H9 (cell line): ENCODE data around the gene DNMT3L. TPM values are rescaled to one million over a fixed set of nuclear protein-coding genes. Genes with fewer than 3 reads are reported as not detected.
A peak's percentile ranks its signal among the peaks of the same experiment; 100 is the strongest.
"Not testable (repeated sequence)": the region's sequence is repeated elsewhere in the genome, so short reads cannot be mapped to it uniquely, and the experiment has no call there.

Experiments
- DNase-seq: peaks from one replicate; pipeline ENCODE4 v3.0.0-alpha.2; 2017
- H2AFZ ChIP-seq: one replicate; pipeline ENCODE4 v1.6.1; 2013; ENCODE audit warnings: mild to moderate bottlenecking, low read length, control low read depth, moderate library complexity
- H2AK5ac ChIP-seq: 2 replicates; pipeline ENCODE4 v1.6.1; 2013; ENCODE audit warnings: low read length, control low read depth, mixed read lengths; ENCODE audit not compliant: insufficient read length
- H2BK120ac ChIP-seq: one replicate; pipeline ENCODE4 v1.6.1; 2013; ENCODE audit warnings: low read depth, mild to moderate bottlenecking, low read length, control low read depth, inconsistent platforms; ENCODE audit not compliant: poor library complexity, severe bottlenecking
- H2BK12ac ChIP-seq: 2 replicates; pipeline ENCODE4 v1.6.1; 2013; ENCODE audit warnings: low read length, control low read depth, mixed read lengths, low read depth; ENCODE audit not compliant: insufficient read length
- H2BK15ac ChIP-seq: 2 replicates; pipeline ENCODE4 v1.6.1; 2013; ENCODE audit warnings: low read depth, low read length, control low read depth
- H2BK20ac ChIP-seq: one replicate; pipeline ENCODE4 v1.6.1; 2013; ENCODE audit warnings: low read depth, mild to moderate bottlenecking, low read length, control low read depth, inconsistent platforms; ENCODE audit not compliant: poor library complexity, severe bottlenecking
- H2BK5ac ChIP-seq: 2 replicates; pipeline ENCODE4 v1.6.1; 2013; ENCODE audit warnings: low read length, control low read depth, mixed read lengths; ENCODE audit not compliant: insufficient read length
- H3K14ac ChIP-seq: 2 replicates; pipeline ENCODE4 v1.6.1; 2013; ENCODE audit warnings: low read length, control low read depth; ENCODE audit not compliant: insufficient read depth
- H3K18ac ChIP-seq: 2 replicates; pipeline ENCODE4 v1.6.1; 2013; ENCODE audit warnings: low read depth, mild to moderate bottlenecking, mixed read lengths, low read length, control low read depth; ENCODE audit not compliant: insufficient read length
- H3K23ac ChIP-seq: 2 replicates; pipeline ENCODE4 v1.6.1; 2013; ENCODE audit warnings: low read length, control low read depth, mixed read lengths, low read depth; ENCODE audit not compliant: insufficient read length
- H3K23me2 ChIP-seq: 2 replicates; pipeline ENCODE4 v1.6.1; 2013; ENCODE audit warnings: low read depth, mild to moderate bottlenecking, mixed read lengths, low read length, control low read depth; ENCODE audit not compliant: insufficient read length, poor library complexity, severe bottlenecking
- H3K27ac ChIP-seq: 2 replicates; pipeline ENCODE4 v1.5.1; 2013; ENCODE audit warnings: low read length, control low read depth, mixed read lengths, low read depth; ENCODE audit not compliant: insufficient read length
- H3K27me3 ChIP-seq: 2 replicates; pipeline ENCODE4 v1.6.1; 2013; ENCODE audit warnings: low read length, control low read depth, inconsistent platforms; ENCODE audit not compliant: insufficient read depth
- H3K4ac ChIP-seq: 2 replicates; pipeline ENCODE4 v1.6.1; 2013; ENCODE audit warnings: low read depth, mild to moderate bottlenecking, control low read depth, inconsistent platforms, low read length, moderate library complexity
- H3K4me1 ChIP-seq: 2 replicates; pipeline ENCODE4 v1.6.1; 2013; ENCODE audit warnings: low read length, control low read depth, inconsistent platforms; ENCODE audit not compliant: insufficient read depth
- H3K4me2 ChIP-seq: 2 replicates; pipeline ENCODE4 v1.6.1; 2013; ENCODE audit warnings: low read length, control low read depth, mixed read lengths; ENCODE audit not compliant: insufficient read length, insufficient read depth
- H3K56ac ChIP-seq: 2 replicates; pipeline ENCODE4 v1.6.1; 2013; ENCODE audit warnings: low read depth, mild to moderate bottlenecking, mixed read lengths, low read length, control low read depth; ENCODE audit not compliant: insufficient read length
- H3K79me1 ChIP-seq: 2 replicates; pipeline ENCODE4 v1.6.1; 2013; ENCODE audit warnings: low read depth, mild to moderate bottlenecking, moderate library complexity, low read length, control low read depth, inconsistent platforms; ENCODE audit not compliant: insufficient read depth, poor library complexity, severe bottlenecking
- H3K79me2 ChIP-seq: 2 replicates; pipeline ENCODE4 v1.6.1; 2013; ENCODE audit warnings: low read length, control low read depth, inconsistent platforms; ENCODE audit not compliant: insufficient read depth
- H3K9ac ChIP-seq: 2 replicates; pipeline ENCODE4 v1.6.1; 2013; ENCODE audit warnings: low read length, control low read depth, mixed read lengths; ENCODE audit not compliant: insufficient read length; ENCODE audit errors: extremely low read depth
- H3K9me3 ChIP-seq: one replicate; pipeline ENCODE4 v1.6.1; 2013; ENCODE audit warnings: low read depth, low read length, inconsistent platforms; ENCODE audit not compliant: control insufficient read depth
- H3T11ph ChIP-seq: one replicate; pipeline ENCODE4 v1.6.1; 2013; ENCODE audit warnings: mild to moderate bottlenecking, low read length, control low read depth, inconsistent platforms
- H4K20me1 ChIP-seq: one replicate; pipeline ENCODE4 v1.6.1; 2013; ENCODE audit not compliant: control insufficient read depth, insufficient read length, insufficient read depth
- H4K5ac ChIP-seq: 2 replicates; pipeline ENCODE4 v1.6.1; 2013; ENCODE audit warnings: low read depth, mild to moderate bottlenecking, mixed read lengths, low read length, control low read depth; ENCODE audit not compliant: insufficient read length
- H4K8ac ChIP-seq: replicated peaks from 2 replicates; pipeline ENCODE4 v1.6.1; 2013; ENCODE audit warnings: low read length, control low read depth, mixed read lengths, low read depth; ENCODE audit not compliant: insufficient read length
- H4K91ac ChIP-seq: 2 replicates; pipeline ENCODE4 v1.6.1; 2013; ENCODE audit warnings: low read depth, mild to moderate bottlenecking, moderate library complexity, mixed read lengths, low read length, control low read depth; ENCODE audit not compliant: insufficient read length
- H3K27ac Mint-ChIP-seq, 3 experiments: 2 replicates in 2 of 3; 3 replicates in 1 of 3; pipeline ENCODE4 v1.8.0; 2020 to 2021; ENCODE audit warnings: mixed read lengths in 3 of 3, mild to moderate bottlenecking in 1 of 3, moderate library complexity in 1 of 3
- H3K27me3 Mint-ChIP-seq: 2 replicates; pipeline ENCODE4 v1.8.0; 2021; ENCODE audit warnings: low read depth, mild to moderate bottlenecking, moderate library complexity, mixed read lengths
- H3K36me3 Mint-ChIP-seq, 3 experiments: 2 replicates in 2 of 3; 3 replicates in 1 of 3; pipeline ENCODE4 v1.8.0; 2020 to 2021; ENCODE audit warnings: low read depth in 3 of 3, mixed read lengths in 3 of 3; ENCODE audit not compliant: insufficient read depth in 1 of 3
- H3K4me1 Mint-ChIP-seq, 2 experiments: 2 replicates each; pipeline ENCODE4 v1.8.0; 2020; ENCODE audit warnings: mixed read lengths in 2 of 2
- H3K4me3 Mint-ChIP-seq, 2 experiments: 2 replicates in 1 of 2; 3 replicates in 1 of 2; pipeline ENCODE4 v1.8.0; 2020 to 2021; ENCODE audit warnings: mild to moderate bottlenecking in 2 of 2, mixed read lengths in 2 of 2, moderate library complexity in 1 of 2
- H3K9me3 Mint-ChIP-seq, 2 experiments: 2 replicates in 1 of 2; 3 replicates in 1 of 2; pipeline ENCODE4 v1.8.0; 2020; ENCODE audit warnings: mild to moderate bottlenecking in 2 of 2, mixed read lengths in 2 of 2, moderate library complexity in 1 of 2
- WGBS: extraction: QIAGEN DNeasy Blood & Tissue Kit; methylation state at CpG from one replicate; pipeline ENCODE4 v1.1.7; 2013; ENCODE audit warnings: missing lambda C conversion rate, low lambda C conversion rate, mixed read lengths; ENCODE audit not compliant: insufficient read length; ENCODE audit errors: extremely low coverage; 5-methylcytosine and 5-hydroxymethylcytosine counted together
- total RNA-seq: library from RNA; stranded (reverse); gene quantifications from 2 replicates; pipeline ENCODE4 v1.2.1, GENCODE V29; 2021

DNMT3L gene
- total RNA-seq, 1 experiment from 2014 or later: 0.77 TPM

GRCh38 chr21:44199997-44200396 lies 61.7 kb downstream of the DNMT3L start:
- H3K27me3 Mint-ChIP-seq, H2BK15ac ChIP-seq, H3K23me2 ChIP-seq, H2BK20ac ChIP-seq, H4K20me1 ChIP-seq, H3K79me1 ChIP-seq, H3K23ac ChIP-seq, DNase-seq, H4K91ac ChIP-seq, H3K79me2 ChIP-seq, H3K36me3 Mint-ChIP-seq, H3K9ac ChIP-seq, H2BK12ac ChIP-seq, H2AFZ ChIP-seq, H3K4me2 ChIP-seq, H4K8ac ChIP-seq, H2AK5ac ChIP-seq, H3K4ac ChIP-seq, H4K5ac ChIP-seq, H2BK5ac ChIP-seq, H3K56ac ChIP-seq, H2BK120ac ChIP-seq, H3K9me3 ChIP-seq, H3K9me3 Mint-ChIP-seq, H3T11ph ChIP-seq, H3K27me3 ChIP-seq, H3K27ac ChIP-seq, H3K4me1 ChIP-seq, H3K27ac Mint-ChIP-seq, H3K4me3 Mint-ChIP-seq: not testable (repeated sequence)
- Histone ChIP-seq H3K14ac (peak overlapping the region; percentile 47; the same call in 1 of the 2 replicates), H3K18ac (peak overlapping the region; percentile 7)
- peaks cover 4 to 13% of the 10 kb centered on the region in 2 experiments; a peak in 3 of 4 replicates for H3K4me1 Mint-ChIP-seq
- no CpG with 5 or more reads among the region's 11 CpGs for WGBS
